HG02970 (cell line): ENCODE measurements around the gene OTUD5.
A peak's percentile ranks its signal among the peaks of the same experiment; 100 is the strongest.

Source experiments
- ATAC-seq: cut with Tn5 transposase; IDR thresholded peaks from one replicate; pipeline ENCODE4 v1.9.1; 2021; ENCODE audit warnings: mild to moderate bottlenecking, moderate library complexity, moderate number of reproducible peaks; ENCODE audit not compliant: unreplicated experiment, low FRiP score

OTUD5 gene

DNA sequence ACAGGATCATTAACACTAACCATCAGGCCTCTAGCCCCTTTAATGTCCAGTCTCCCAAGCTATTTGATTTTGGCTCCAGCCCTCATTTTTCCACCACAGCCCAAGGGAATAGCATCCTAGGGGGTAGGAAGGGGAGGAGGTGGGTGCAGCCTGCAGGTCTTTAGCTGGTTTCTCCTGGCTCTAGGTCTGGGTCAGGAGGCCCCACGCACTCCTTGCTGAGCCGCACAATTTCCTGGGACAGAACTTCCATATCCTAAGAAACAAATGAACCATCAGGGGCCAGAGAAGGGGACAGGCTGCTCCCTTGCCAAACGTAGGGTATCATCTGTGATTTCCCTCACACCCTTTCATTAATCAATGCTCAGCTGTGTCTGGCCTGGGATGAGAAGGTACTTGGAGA is 16.6 kb upstream of the OTUD5 start:
- ATAC-seq = no peak

- no peak for ATAC-seq
Observed at GRCh38 chrX:48972220-48973164, 15.1 kb upstream of the OTUD5 start.

GRCh38 chrX:48971249-48972219 is 14.1 kb upstream of the OTUD5 start, which contains the start of gene KCND1:
Gene KCND1, minus strand, starts transcription at chrX:48971844. Its CDS starts 1,573 bp downstream, at chrX:48970271.
- no peak for ATAC-seq

DNA sequence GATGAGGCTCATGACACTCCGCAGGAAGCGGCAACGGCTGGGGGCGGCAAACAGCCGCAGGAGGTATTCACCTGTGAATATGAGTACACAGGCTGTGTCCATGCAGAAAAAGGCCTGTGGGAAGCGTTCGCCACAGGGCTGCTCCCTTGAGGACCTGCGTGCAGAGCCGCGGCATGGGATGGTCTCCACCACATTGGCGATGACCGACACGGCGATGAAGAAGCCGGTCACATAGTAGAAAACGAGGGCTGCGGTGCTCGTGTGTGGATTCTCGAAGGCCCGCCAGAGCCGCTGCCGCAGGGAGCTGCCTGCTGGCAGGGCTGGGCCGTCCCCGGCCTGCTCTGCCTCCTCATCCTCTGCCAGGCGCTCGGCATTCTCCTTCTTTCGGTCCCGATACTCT is 12.1 kb upstream of the OTUD5 start:
- no peak for ATAC-seq

- ATAC-seq = no peak
Observed at GRCh38 chrX:48968377-48968776, 11.0 kb upstream of the OTUD5 start.

DNA sequence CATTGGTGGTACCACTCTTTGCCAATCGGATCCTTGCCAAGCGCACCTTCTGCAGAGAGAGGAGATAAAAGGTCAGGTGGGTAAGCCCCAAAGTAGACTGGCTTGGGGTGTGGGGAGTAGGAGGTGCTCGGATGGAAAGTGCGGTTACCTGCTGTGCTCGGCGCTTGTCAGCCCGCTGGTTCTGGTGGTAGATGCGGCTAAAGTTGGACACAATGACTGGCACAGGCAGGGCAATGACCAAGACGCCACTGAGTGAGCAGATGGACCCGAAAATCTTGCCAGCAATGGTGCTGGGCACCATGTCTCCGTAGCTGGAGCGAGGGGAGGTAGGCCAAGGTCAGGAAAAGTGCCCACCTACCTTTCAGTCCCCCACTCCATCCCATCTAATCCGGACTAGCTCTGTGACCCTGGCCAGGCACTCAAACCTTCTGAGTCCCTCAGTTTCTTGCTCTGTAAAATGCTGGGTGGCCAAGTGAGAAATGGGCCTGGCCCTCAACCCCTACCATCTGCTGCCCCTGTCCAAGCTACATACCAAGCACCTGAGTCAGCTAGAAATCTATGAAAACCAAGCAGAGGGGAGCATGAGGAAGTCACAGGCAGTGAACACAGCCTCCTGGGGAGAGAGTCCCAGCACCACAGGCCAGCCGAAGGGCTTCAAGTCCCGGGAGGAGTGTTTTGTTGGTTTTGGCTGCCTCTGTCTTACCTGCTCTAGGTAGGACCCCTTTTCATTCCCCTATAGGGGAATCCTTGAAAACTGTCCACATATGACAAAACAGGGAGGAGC is 9.6 kb upstream of the OTUD5 start:
- ATAC-seq = no peak

DNA sequence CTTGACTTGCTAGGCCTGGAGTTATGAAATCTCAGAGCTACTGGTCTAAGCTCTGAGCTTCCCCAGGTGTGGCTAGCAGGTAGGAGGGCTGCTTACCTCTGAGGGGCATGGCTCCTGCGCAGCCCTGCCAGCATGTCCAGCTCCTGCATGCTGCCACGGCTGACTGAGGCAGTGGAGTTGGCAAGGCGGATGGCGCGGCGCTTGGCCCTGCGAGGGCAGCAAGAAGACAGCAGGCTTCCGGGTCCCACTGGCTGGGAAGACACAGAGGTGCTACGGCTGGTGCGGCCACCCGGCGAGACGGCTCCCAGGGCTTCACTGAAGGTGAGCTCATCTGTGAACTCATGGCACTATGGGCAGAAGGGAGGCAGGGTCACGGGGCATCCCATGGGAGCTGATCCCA is 8.6 kb upstream of the OTUD5 start:
- ATAC-seq = no peak

GRCh38 chrX:48961585-48962091 is 4.2 kb upstream of the OTUD5 start:
- no peak for ATAC-seq

DNA sequence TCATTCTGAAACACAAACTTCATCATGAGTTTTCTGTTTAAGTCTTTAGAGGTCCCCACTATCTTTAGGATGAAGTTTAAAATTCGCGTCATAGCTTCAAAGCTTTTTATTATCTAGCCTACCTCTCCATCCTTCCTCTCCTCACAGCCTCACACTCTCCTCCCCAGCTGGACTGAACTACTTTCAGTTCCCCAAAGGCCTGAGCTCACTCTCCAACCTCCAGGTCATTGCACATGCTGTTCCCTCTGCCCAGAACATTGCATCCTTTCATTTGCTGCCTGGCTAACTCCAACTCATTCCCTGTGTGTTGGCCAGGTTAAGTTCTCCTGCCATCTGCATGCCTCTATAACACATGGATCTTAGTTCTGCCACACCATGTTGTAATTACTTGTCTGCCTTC is 2.9 kb upstream of the OTUD5 start:
- ATAC-seq = no peak

DNA sequence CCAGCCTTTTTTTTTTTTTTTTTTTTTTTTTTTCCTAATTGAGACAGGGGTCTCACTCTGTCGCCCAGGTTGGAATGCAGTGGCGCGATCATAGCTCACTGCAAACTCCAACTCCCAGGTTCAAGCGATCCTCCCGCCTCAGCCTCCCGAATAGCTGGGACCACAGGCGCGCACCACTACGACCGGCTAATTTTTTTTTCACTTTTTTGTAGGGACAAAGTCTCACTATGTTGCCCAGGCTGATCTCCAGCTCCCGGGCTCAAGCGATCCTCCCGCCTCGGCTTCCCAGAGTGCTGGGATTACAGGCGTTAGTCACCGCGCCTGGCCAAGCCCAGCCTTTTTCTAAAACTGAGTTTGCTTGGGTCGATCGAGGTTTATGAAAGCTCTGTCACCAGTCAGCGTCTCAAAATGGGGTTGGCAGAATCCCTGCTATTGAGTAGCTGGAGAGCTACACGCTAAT is 1.3 kb upstream of the OTUD5 start:
- ATAC-seq = no peak

DNA sequence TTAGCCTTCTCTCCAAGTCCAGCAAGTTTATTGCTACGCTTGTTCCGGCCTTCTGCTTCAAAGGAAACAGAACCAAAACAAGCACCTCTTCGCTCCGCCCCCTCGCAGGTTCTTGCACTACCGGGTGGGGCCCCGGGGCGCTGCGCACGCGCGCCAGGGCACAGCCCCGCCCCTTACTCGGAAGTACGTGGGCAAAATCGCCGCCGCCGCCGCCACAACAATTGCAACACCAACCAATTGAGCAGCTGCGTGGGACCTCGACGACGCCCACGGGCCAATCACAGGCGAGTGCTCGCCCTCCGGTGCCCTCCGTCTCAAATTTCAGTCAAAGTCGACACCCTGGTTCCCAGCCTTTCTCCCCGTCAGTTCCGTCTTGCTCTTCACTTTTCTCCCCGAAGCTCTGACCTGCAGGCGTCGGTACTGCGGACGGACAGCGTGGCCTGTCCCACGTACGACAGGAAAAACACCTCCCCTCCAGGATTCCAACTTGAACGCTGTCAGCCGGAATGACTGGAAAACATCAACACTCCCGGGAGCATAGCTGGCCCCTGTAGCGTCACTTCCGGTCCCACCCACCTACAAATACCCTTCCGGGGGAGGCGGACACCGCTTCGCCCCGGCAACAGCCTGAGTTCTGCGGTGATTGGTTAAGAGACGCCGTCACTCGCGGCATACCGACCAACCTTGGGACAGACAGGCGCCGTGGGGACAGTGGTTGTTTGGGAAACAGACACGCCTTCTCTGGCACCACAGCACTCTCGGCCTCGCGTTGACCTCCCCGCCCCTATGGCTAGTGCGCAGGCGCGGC is 624 bp upstream of the OTUD5 start:
- ATAC-seq = peak; percentile 72

DNA sequence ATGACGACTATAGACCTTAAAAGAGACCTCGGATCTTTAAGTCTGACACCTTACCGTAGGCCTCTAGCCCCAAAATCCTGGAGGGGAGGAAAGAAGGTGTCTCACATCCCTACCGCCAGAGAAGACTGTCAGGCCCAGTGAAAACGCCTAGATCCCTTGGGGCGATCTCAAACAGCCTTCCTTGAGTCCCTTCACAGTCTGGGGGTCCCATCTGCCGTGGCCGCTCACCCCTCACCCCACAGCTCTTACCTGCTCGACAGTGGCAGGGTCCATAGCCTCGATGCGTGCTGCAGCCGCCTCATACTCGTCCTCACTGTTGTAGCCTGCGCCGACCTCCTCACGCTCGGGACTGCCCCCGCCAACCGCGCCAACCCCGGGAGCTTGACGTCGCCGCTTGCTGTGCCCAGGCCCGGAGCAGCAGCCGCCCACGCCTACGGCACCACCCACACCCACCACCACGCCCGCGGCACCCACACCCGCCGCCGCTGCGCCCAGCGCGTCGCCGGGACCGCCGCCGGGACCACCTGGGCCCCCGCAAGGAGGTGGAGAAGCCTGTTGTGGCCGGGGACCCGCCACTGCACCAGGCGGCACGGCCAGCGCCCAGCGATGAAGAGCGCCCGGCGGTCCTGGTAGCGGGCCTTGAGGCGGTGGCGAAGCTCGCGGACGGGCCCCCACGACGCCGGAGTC is 536 bp downstream of the OTUD5 start:
- no peak for ATAC-seq

- ATAC-seq = no peak
Observed at GRCh38 chrX:48948589-48948988, 8.8 kb downstream of the OTUD5 start.

DNA sequence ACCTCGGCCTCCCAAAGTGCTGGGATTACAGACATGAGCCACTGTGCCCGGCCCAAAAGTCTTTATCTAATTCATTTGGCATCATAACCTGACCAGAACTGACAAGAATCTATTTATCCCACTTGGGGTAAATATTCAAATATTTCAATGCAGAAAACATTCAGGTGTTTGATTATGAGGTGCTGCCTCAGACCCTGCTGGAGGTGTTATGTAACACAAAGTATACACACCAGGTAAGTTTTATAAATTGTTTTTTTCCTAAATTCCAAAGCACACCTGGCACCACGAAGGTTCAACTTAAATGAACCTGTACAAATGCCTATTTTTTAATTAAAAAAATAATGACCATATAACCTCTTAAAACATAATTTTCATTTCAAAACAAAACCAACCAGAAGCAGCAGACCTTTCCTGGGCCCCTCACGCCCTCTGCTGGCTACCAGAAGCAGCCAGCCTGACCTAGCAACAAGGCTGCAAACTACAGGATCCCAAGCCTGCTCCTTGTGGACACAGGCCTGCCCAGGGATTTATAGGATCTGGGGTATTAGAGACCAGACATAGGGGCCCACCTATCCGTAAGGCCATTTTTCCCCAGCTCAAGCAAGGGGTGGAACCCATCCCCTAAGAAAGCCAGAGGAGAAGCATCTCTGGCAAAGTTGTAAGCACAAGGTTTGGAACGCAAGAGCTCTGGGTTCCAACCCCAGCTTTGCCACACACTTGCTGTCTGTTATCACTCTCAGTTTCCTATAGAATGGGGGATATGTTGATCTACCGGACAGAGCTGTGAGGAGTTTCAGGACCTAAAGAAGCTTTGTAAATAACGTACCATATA is 11.7 kb downstream of the OTUD5 start:
- no peak for ATAC-seq

- ATAC-seq = no peak
Observed at GRCh38 chrX:48942895-48943294, 14.5 kb downstream of the OTUD5 start.

DNA sequence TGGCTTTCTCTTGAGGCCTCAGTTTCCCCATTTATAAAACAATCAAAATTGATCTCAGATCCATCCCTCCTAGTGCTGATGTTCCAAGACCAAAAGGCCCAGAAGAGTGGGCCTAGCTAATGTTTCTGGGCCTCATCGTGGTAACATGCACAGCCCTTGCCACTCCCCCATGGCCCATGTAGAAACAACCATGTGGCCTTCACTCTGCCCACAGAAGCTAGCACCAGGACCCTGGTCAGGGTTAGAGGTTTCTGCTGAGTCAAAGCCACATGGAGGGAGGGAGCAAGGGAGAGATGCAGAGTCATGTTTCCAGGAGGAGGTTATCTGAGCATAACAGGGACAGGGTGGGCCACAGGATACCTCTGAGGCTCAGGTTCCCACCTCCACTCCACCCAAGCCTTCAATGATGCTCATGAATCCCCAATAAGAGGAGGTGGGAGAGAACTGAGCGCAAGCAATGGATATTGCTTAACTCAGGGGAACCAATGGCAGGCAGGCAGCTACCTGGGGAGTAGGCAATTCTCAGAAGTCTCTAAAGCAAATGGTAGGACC is 16.9 kb downstream of the OTUD5 start:
- no peak for ATAC-seq

DNA sequence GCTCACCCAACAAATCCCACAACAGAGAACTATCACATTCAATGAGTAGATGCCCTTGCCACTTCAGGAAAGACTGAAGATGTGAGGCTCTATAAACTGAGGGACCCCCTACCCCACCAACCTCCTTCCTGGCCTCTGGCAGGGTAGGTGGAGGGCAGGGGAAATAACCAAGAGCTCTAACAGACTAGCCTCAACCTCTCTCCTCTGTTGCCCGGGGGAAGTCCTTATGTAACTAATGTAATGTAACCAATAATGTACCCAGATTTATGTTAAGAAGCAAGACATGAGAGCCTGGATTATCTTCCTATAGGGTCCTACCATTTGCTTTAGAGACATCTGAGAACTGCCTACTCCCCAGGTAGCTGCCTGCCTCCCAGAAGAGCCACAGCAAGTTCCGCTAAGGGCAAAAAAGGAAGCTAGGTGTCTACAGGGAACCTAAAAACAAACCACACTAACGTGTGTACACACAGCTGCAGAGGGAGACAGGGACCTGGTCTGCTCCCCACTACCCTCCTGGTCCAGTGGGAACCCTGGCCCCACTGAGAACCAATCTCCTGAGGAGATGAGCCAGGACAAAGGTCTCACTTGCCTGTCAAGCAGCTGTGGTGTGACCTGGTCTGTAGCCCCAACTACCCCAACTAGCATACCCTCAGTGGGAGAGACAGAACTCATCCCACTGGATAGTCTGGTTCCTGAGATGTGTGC is 17.7 kb downstream of the OTUD5 start:
- no peak for ATAC-seq
